ENCODE measurements around the gene COG1.

Gene COG1

GRCh38 chr17:73214008-73214407 lies 21.2 kb downstream of the COG1 start:
- no peak overlapping the region for H3K4me3 ChIP-seq (ENCODE audit: low read length)
- no peak overlapping the region for H3K27ac ChIP-seq (ENCODE audit: low read length)
- no peak for DNase-seq
- H3K4me2 ChIP-seq (ENCODE audit: low read depth, low read length), result no peak overlapping the region
- peaks cover 3% of the 10 kb centered on the region for H3F3A ChIP-seq (ENCODE audit: insufficient read depth, low read length)
- no peaks in the 10 kb centered on the region for H3K27me3 ChIP-seq (replicated peaks; ENCODE audit: insufficient read depth, low read length)
- no peaks in the 10 kb centered on the region for H4K20me1 ChIP-seq (ENCODE audit: insufficient read depth, low read length)
- TF ChIP-seq EZH2phosphoT487 (IDR thresholded peaks at IDR 0.05; ENCODE audit: low read length) (no peak), EZH2 (optimal IDR thresholded peaks at IDR 0.05; ENCODE audit: low read depth, low read length) (no peak)
- TF ChIP-seq, protein P1, sequence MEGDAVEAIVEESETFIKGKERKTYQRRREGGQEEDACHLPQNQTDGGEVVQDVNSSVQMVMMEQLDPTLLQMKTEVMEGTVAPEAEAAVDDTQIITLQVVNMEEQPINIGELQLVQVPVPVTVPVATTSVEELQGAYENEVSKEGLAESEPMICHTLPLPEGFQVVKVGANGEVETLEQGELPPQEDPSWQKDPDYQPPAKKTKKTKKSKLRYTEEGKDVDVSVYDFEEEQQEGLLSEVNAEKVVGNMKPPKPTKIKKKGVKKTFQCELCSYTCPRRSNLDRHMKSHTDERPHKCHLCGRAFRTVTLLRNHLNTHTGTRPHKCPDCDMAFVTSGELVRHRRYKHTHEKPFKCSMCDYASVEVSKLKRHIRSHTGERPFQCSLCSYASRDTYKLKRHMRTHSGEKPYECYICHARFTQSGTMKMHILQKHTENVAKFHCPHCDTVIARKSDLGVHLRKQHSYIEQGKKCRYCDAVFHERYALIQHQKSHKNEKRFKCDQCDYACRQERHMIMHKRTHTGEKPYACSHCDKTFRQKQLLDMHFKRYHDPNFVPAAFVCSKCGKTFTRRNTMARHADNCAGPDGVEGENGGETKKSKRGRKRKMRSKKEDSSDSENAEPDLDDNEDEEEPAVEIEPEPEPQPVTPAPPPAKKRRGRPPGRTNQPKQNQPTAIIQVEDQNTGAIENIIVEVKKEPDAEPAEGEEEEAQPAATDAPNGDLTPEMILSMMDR (IDR thresholded peaks at IDR 0.05; ENCODE audit: low read length), result no peak
- H3K36me3 ChIP-seq (replicated peaks; ENCODE audit: insufficient read depth, low read length), result peaks cover 3% of the 10 kb centered on the region; the same call in 1 of the 2 replicates
- H3K9me3 ChIP-seq (replicated peaks; ENCODE audit: insufficient read depth, low read length), result no peaks in the 10 kb centered on the region
- no peak overlapping the region for H2AFZ ChIP-seq (ENCODE audit: low read length)
- H3K9ac ChIP-seq (ENCODE audit: low read length), result no peak overlapping the region
- H3K9me2 ChIP-seq (replicated peaks; ENCODE audit: insufficient read depth, low read length), result no peaks in the 10 kb centered on the region
- H3K79me2 ChIP-seq (ENCODE audit: low read length), result peaks cover 19% of the 10 kb centered on the region; the same call in 1 of the 2 replicates
- no peaks in the 10 kb centered on the region for H3K4me1 ChIP-seq (ENCODE audit: low read length)

- Histone ChIP-seq H3K4me3 (ENCODE audit: low read length) (no peak overlapping the region), H3K9me2 (replicated peaks; ENCODE audit: insufficient read depth, low read length) (no peaks in the 10 kb centered on the region), H3K27ac (ENCODE audit: low read length) (no peak overlapping the region), H3K9me3 (replicated peaks; ENCODE audit: insufficient read depth, low read length) (no peaks in the 10 kb centered on the region), H3K79me2 (ENCODE audit: low read length) (peaks cover 19% of the 10 kb centered on the region; the same call in 1 of the 2 replicates), H3K27me3 (replicated peaks; ENCODE audit: insufficient read depth, low read length) (no peaks in the 10 kb centered on the region), H4K20me1 (ENCODE audit: insufficient read depth, low read length) (no peaks in the 10 kb centered on the region), H3K4me1 (ENCODE audit: low read length) (no peaks in the 10 kb centered on the region), H3K9ac (ENCODE audit: low read length) (no peak overlapping the region), H2AFZ (ENCODE audit: low read length) (no peak overlapping the region), H3K36me3 (replicated peaks; ENCODE audit: insufficient read depth, low read length) (0 out of 2 replicates have a peak, but pooled peaks cover 3% of the 10 kb centered on the region), H3K4me2 (ENCODE audit: low read depth, low read length) (no peak overlapping the region), H3F3A (ENCODE audit: insufficient read depth, low read length) (peaks cover 3% of the 10 kb centered on the region)
- TF ChIP-seq, protein P1 (IDR thresholded peaks at IDR 0.05; ENCODE audit: low read length), result no peak
- TF ChIP-seq EZH2 (optimal IDR thresholded peaks at IDR 0.05; ENCODE audit: low read depth, low read length) (no peak), EZH2phosphoT487 (IDR thresholded peaks at IDR 0.05; ENCODE audit: low read length) (no peak)
- DNase-seq, result no peak
Observed at GRCh38 chr17:73214851-73215250, 22.0 kb downstream of the COG1 start.

DNA sequence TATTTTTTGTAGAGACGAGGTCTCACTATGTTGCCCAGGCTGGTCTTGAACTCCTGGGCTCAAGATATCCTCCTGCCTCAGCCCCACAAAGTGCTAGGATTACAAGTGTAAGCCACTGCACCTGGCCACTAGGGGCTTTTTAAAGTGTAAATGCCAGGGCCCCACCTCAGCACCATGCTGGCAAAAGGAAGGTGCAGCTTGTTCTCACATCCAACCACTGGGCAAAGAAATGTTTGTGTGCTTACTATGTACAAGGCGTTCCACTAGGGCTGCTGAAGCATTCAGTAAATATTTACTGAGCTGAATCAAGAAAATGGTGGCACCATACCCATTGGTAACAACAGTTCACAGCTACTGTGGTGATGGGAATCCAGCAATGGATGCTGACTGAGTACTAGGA lies 22.6 kb downstream of the COG1 start:
- no peak for TF ChIP-seq EZH2phosphoT487 (IDR thresholded peaks at IDR 0.05; ENCODE audit: low read length)
- TF ChIP-seq, protein P1 (IDR thresholded peaks at IDR 0.05; ENCODE audit: low read length), result no peak
- no peak for TF ChIP-seq EZH2 (optimal IDR thresholded peaks at IDR 0.05; ENCODE audit: low read depth, low read length)
- H3K27ac ChIP-seq (ENCODE audit: low read length), result no peak overlapping the region

More for the DNA sequence above, 22.6 kb downstream of the COG1 start:
- H3F3A ChIP-seq (ENCODE audit: insufficient read depth, low read length), result peaks cover 3% of the 10 kb centered on the region
- H3K9me3 ChIP-seq (replicated peaks; ENCODE audit: insufficient read depth, low read length), result no peaks in the 10 kb centered on the region
- H3K9me2 ChIP-seq (replicated peaks; ENCODE audit: insufficient read depth, low read length), result no peaks in the 10 kb centered on the region
- 0 out of 2 replicates have a peak, but pooled peaks cover 3% of the 10 kb centered on the region for H3K36me3 ChIP-seq (replicated peaks; ENCODE audit: insufficient read depth, low read length)
- no peak overlapping the region for H3K4me2 ChIP-seq (ENCODE audit: low read depth, low read length)
- H3K4me3 ChIP-seq (ENCODE audit: low read length), result no peak overlapping the region
- H3K27me3 ChIP-seq (replicated peaks; ENCODE audit: insufficient read depth, low read length), result no peaks in the 10 kb centered on the region
- H3K9ac ChIP-seq (ENCODE audit: low read length), result no peak overlapping the region
- H3K4me1 ChIP-seq (ENCODE audit: low read length), result no peaks in the 10 kb centered on the region
- H4K20me1 ChIP-seq (ENCODE audit: insufficient read depth, low read length), result no peaks in the 10 kb centered on the region
- peaks cover 18% of the 10 kb centered on the region for H3K79me2 ChIP-seq (ENCODE audit: low read length)
- no peak overlapping the region for H2AFZ ChIP-seq (ENCODE audit: low read length)
- DNase-seq, result no peak
